CD14-positive monocyte (primary cell): ENCODE results near the gene PIGV. TPM values are rescaled to one million over a fixed set of nuclear protein-coding genes. Genes with fewer than 3 reads are reported as not detected.

ENCODE experiments used
- DNase-seq, 3 donors: peaks; one replicate each; pipeline ENCODE4 v3.0.0-alpha.2; 2011 to 2022
- H2AFZ ChIP-seq: 2 replicates; pipeline ENCODE4 v1.6.0; 2012; ENCODE audit warnings: mild to moderate bottlenecking, low read depth, low read length, inconsistent platforms; ENCODE audit not compliant: insufficient read depth, poor library complexity, severe bottlenecking
- H3K27ac ChIP-seq, 2 donors: 1 replicate in 1 of 2; 2 replicates in 1 of 2; pipeline ENCODE4 v1.5.1; 2012 to 2013; ENCODE audit warnings: low read length in 2 of 2, control low read depth in 1 of 2, inconsistent platforms in 1 of 2, low read depth in 1 of 2, mild to moderate bottlenecking in 1 of 2
- H3K27me3 ChIP-seq, 2 donors: one replicate each; pipeline versions ENCODE4 v1.6.0 to v1.6.1; 2011 to 2013; ENCODE audit warnings: low read length in 2 of 2; ENCODE audit not compliant: control insufficient read depth in 2 of 2, insufficient read depth in 2 of 2
- H3K36me3 ChIP-seq, 2 donors: replicated peaks in 1 of 2; 1 replicate in 1 of 2; 2 replicates in 1 of 2; pipeline versions ENCODE4 v1.5.1 to v1.6.1; 2012 to 2013; ENCODE audit warnings: low read length in 2 of 2, control low read depth in 1 of 2, inconsistent platforms in 1 of 2, mild to moderate bottlenecking in 1 of 2; ENCODE audit not compliant: insufficient read depth in 2 of 2, control insufficient read depth in 1 of 2
- H3K4me1 ChIP-seq, 2 donors: 1 replicate in 1 of 2; 2 replicates in 1 of 2; pipeline versions ENCODE4 v1.5.1 to v1.6.1; 2012 to 2013; ENCODE audit warnings: low read length in 2 of 2, control low read depth in 1 of 2, inconsistent platforms in 1 of 2, mild to moderate bottlenecking in 1 of 2, moderate library complexity in 1 of 2; ENCODE audit not compliant: insufficient read depth in 2 of 2, control insufficient read depth in 1 of 2
- H3K4me2 ChIP-seq: replicated peaks from 2 replicates; pipeline ENCODE3; 2012; ENCODE audit warnings: low read length, moderate library complexity, mild to moderate bottlenecking; ENCODE audit not compliant: poor library complexity, severe bottlenecking; ENCODE audit errors: extremely low read depth
- H3K4me3 ChIP-seq, 3 experiments: fragments of 200-600 bp in 1 of 3; sonication (generic) in 1 of 3; replicated peaks in 1 of 3; 1 replicate in 2 of 3; 2 replicates in 1 of 3; pipeline ENCODE4 v1.5.1; 2011 to 2013; ENCODE audit warnings: low read length in 3 of 3, mild to moderate bottlenecking in 3 of 3, control low read depth in 2 of 3, low read depth in 2 of 3, inconsistent platforms in 1 of 3, moderate library complexity in 1 of 3
- H3K79me2 ChIP-seq: 2 replicates; pipeline ENCODE4 v1.6.0; 2012; ENCODE audit warnings: mild to moderate bottlenecking, control low read depth, inconsistent platforms, low read length, moderate library complexity; ENCODE audit not compliant: insufficient read depth
- H3K9ac ChIP-seq: 2 replicates; pipeline ENCODE4 v1.6.0; 2017; ENCODE audit warnings: low read length, mild to moderate bottlenecking; ENCODE audit not compliant: insufficient read depth, poor library complexity, severe bottlenecking
- H3K9me3 ChIP-seq, 2 donors: replicated peaks in 1 of 2; 1 replicate in 1 of 2; 2 replicates in 1 of 2; pipeline versions ENCODE4 v1.5.1 to v1.6.1; 2012 to 2013; ENCODE audit warnings: low read length in 2 of 2, control low read depth in 1 of 2; ENCODE audit not compliant: control insufficient read depth in 1 of 2, insufficient read depth in 1 of 2
- H4K20me1 ChIP-seq: 2 replicates; pipeline ENCODE4 v1.6.0; 2012; ENCODE audit warnings: mild to moderate bottlenecking, low read length, control low read depth, moderate library complexity; ENCODE audit not compliant: insufficient read depth
- H3K27ac Mint-ChIP-seq, 7 donors: one replicate each; pipeline ENCODE4 v1.8.0; 2020; ENCODE audit warnings: mild to moderate bottlenecking in 7 of 7, mixed read lengths in 7 of 7, moderate library complexity in 6 of 7, inconsistent platforms in 2 of 7
- H3K27me3 Mint-ChIP-seq, 3 donors: one replicate each; pipeline ENCODE4 v1.8.0; 2021 to 2022; ENCODE audit warnings: low read depth in 3 of 3, mild to moderate bottlenecking in 3 of 3, mixed read lengths in 3 of 3, moderate library complexity in 3 of 3, inconsistent platforms in 1 of 3
- H3K36me3 Mint-ChIP-seq, 2 donors: one replicate each; pipeline ENCODE4 v1.8.0; 2020; ENCODE audit warnings: mixed read lengths in 2 of 2, inconsistent platforms in 1 of 2, mild to moderate bottlenecking in 1 of 2
- H3K4me1 Mint-ChIP-seq: one replicate; pipeline ENCODE4 v1.8.0; 2020; ENCODE audit warnings: mild to moderate bottlenecking, mixed read lengths
- H3K4me3 Mint-ChIP-seq, 2 donors: one replicate each; pipeline ENCODE4 v1.8.0; 2020; ENCODE audit warnings: mild to moderate bottlenecking in 2 of 2, mixed read lengths in 2 of 2, moderate library complexity in 1 of 2
- H3K9me3 Mint-ChIP-seq, 7 donors: one replicate each; pipeline ENCODE4 v1.8.0; 2020 to 2022; ENCODE audit warnings: mixed read lengths in 7 of 7, mild to moderate bottlenecking in 6 of 7, moderate library complexity in 6 of 7, inconsistent platforms in 2 of 7
- CTCF ChIP-seq: fragments of 200-600 bp; IDR thresholded peaks from one replicate; pipeline ENCODE4 v1.8.0; 2022; ENCODE audit warnings: antibody characterized with exemption, mild to moderate bottlenecking
- WGBS: methylation state at CpG from one replicate; pipeline ENCODE4 v1.1.5; 2013; ENCODE audit warnings: missing lambda C conversion rate; ENCODE audit not compliant: insufficient coverage; 5-methylcytosine and 5-hydroxymethylcytosine counted together
- intact Hi-C, 2 donors: fragments of 100-400 bp; cut with micrococcal nuclease; formaldehyde crosslinking; loops; one replicate each; pipeline versions ENCODE4 v1.15.0 to v1.15.1; 2023
- polyA plus RNA-seq, 3 donors: library from polyadenylated mRNA; depleted of rRNA in 1 of 3; unstranded in 2 of 3; stranded (reverse) in 1 of 3; fragments of 300-500 nt in 2 of 3; fragments of >200 nt in 1 of 3; fragmentation: Illumina TruSeq in 2 of 3; gene quantifications; 1 replicate in 2 of 3; 2 replicates in 1 of 3; pipeline ENCODE4 v1.2.3, GENCODE V29; 2012 to 2021

Gene PIGV
- polyA plus RNA-seq, 3 donors = 5.7 to 9.5 (median 8.3) TPM

GRCh38 chr1:26743426-26744059, 44.2 kb upstream of the PIGV start:
- H3K4me1 ChIP-seq = peaks cover 35 to 57% of the 10 kb centered on the region in 2 donors
- DNase-seq = no peak
- peaks cover 58% of the 10 kb centered on the region for H3K4me1 Mint-ChIP-seq
- H3K36me3 Mint-ChIP-seq = peaks cover 58 to 84% of the 10 kb centered on the region in 2 donors
- peaks cover 100% of the 10 kb centered on the region for H4K20me1 ChIP-seq
- H3K27me3 Mint-ChIP-seq = no peaks in the 10 kb centered on the region
- no peaks in the 10 kb centered on the region for H3K27me3 ChIP-seq
- no peak overlapping the region for H3K9ac ChIP-seq
- H2AFZ ChIP-seq = peak overlapping the region; percentile 9
- TF ChIP-seq CTCF = no peak
- 100% methylated on average over 1 of the region's 8 CpGs for WGBS
- peak overlapping the region; percentile 84 to 95 (median 92) for H3K27ac Mint-ChIP-seq
- H3K4me2 ChIP-seq = peak overlapping the region; percentile 74
- H3K9me3 Mint-ChIP-seq = peaks cover 0 to 5% (median 0%) of the 10 kb centered on the region in 7 donors
- intact Hi-C loops = loop anchor here in 1 of 2 donors (5.0 kb wide), 2 partner anchors 44 to 46 kb away; partner anchors contain the start of genes ARID1A and PIGV
- H3K9me3 ChIP-seq = no peaks in the 10 kb centered on the region
- peaks cover 96% of the 10 kb centered on the region for H3K79me2 ChIP-seq
- H3K27ac ChIP-seq = peak overlapping the region; percentile 54 to 89
- H3K4me3 Mint-ChIP-seq = peak overlapping the region; percentile 47 to 80
- peaks cover 47 to 77% of the 10 kb centered on the region in 2 donors for H3K36me3 ChIP-seq
- peak overlapping the region in 1 of 3 experiments; percentile 66 for H3K4me3 ChIP-seq

GRCh38 chr1:26744075-26744959, 43.4 kb upstream of the PIGV start:
- Histone ChIP-seq H3K79me2 (peaks cover 95% of the 10 kb centered on the region), H3K4me2 (peak overlapping the region; percentile 74), H2AFZ (peak overlapping the region; percentile 9), H3K36me3 (peaks cover 47 to 77% of the 10 kb centered on the region in 2 donors), H3K9me3 (no peaks in the 10 kb centered on the region), H3K27me3 (no peaks in the 10 kb centered on the region), H3K4me1 (peaks cover 35 to 57% of the 10 kb centered on the region in 2 donors), H3K4me3 (peak overlapping the region in 2 of 3 experiments; percentile 34 to 66), H3K27ac (peak overlapping the region; percentile 37 to 89), H3K9ac (peak overlapping the region; percentile 35), H4K20me1 (peaks cover 100% of the 10 kb centered on the region)
- H3K27ac Mint-ChIP-seq = peak overlapping the region; percentile 84 to 95 (median 92)
- peaks cover 58 to 84% of the 10 kb centered on the region in 2 donors for H3K36me3 Mint-ChIP-seq
- H3K4me1 Mint-ChIP-seq = peaks cover 56% of the 10 kb centered on the region
- intact Hi-C loops = loop anchor here in 1 of 2 donors (5.0 kb wide), 2 partner anchors 43 to 47 kb away; partner anchors contain the start of genes ARID1A and PIGV
- WGBS = 0% methylated on average over 4 of the region's 8 CpGs
- peaks cover 0 to 5% (median 0%) of the 10 kb centered on the region in 7 donors for H3K9me3 Mint-ChIP-seq
- peak overlapping the region; percentile 47 to 80 for H3K4me3 Mint-ChIP-seq
- TF ChIP-seq CTCF = no peak
- peak; percentile 87 to 95 (median 92) for DNase-seq
- no peaks in the 10 kb centered on the region for H3K27me3 Mint-ChIP-seq
